Measurements from ENCODE around the gene GSDMA.

Gene GSDMA

DNA sequence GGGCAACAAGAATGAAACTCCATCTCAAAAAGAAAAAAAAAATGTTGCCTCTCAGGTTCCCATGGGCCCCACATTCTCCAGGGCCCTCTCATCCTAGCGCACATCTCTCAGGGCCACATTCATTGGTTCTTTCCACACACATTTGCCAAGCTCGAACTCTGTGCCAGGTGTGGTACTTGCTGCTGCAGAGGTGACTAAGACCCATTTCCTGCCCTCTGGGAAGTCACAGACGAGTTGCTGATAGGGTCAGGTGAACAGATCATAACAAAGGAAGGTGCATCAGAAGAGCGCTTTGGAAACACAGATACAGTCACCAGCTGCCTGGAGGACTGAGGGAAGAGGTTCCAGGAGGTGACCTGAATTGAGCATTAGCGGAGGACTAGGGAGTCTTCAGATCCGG is 1.0 kb downstream of the GSDMA start:
- peak; percentile 22 for DNase-seq

DNA sequence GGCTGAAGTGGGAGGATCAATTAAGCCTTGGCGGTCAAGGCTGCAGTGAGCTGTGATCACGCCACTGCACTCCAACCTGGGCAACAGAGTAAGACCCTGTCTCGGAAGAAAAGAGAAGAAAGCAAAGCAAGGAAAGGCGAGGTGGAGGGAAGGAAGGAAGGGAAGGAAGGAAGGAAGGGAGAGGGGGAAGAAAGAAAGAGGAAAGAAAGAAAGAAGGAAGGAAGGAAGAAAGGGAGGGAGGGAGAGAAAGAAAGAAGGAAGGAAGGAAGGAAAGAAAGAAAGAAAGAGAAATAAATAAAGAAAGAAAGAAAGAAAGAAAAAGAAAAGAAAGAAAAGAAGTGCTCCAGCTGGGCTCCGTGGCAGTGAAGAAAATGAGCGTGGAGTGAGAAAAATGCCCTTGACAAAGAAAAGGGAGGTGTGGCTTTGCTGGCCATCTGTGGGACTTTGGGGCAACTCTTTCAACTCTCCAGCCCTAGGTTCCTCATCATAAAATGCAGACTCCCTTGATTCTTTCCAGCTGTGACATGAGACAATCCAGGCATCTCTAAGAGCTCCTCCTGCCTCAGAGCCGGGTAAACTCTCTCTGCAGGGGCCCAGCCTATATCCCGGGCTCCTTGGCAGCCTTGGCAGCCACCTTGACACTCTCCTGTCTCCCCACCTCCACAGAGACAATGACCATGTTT is 2.4 kb downstream of the GSDMA start:
- no peak for DNase-seq

DNA sequence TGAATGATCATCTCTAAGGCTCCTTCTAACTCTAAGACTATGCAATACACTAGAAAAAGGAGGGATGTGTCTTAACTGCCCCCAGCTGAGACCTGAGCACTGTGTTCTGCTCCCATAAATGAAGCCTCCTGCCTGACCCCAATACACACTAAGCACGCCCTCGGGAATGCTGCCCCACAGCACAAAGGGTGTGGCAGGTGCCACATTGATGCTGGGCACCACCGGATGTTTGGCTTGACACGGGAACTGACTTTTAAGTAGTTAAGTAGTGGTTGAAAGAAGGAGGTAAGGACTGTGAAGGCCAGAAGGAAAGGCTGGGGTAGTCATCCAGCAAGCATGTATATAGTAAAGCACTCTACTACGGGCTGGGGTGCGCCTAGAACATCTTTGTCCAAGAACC is 4.0 kb downstream of the GSDMA start:
- no peak for DNase-seq

DNA sequence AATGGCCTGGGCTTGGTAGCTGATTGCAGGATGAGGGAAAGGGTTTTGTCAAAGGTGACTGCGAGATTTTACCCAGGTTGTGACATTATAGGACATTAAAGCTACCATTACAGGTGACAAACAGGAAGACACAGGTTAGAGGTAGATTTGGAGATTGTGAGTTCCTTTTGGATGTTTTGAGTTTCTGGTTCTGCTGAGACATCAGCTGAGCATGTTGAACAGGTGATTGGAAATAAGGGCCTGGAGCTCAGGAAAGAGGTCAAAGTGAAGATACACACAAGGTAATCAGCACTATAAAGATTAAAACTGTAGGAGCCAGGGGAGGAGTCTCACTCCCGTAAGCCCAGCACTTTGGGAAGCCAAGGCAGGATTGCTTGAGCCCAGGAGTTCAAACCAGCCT is 6.0 kb downstream of the GSDMA start:
- no peak for DNase-seq

DNA sequence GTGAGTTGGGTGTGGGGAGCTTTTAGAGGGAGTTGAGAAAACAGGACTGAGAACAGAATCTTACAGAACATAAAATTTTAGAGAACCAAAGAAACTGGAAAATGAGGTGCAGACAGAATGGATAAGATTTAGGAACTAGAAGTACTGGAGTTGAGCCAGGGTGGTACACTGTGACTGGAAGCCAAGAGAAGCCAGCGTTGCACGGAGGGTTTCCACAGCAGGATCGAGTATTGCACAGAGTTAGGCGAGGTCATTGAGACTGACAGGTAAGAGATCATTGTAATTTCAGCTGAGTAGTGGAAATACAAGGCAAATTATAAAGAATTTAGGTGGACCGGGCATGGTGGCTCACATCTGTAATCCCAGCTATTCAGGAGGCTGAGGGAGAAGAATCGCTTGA is 6.6 kb downstream of the GSDMA start:
- DNase-seq: no peak

DNA sequence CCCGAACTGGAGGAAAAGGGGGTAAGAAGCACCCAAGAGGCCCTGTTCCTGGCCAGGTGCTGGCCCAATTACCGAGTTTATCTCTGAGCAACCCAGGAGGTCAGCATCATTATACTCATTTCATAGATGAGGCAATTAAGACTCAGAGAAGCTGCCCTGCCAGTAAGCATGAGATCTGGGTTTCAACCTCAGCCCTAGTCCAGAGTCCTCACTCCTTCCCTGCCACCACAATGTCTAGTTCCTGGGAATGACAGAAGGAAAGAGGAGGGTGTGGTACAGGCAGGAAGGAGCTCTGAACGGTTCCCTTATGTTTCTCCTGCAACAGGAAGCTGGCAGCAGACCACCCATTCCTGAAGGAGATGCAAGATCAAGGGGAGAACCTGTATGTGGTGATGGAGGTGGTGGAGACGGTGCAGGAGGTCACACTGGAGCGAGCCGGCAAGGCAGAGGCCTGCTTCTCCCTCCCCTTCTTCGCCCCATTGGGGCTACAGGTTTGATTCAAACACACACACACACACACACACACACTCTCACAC is 7.4 kb downstream of the GSDMA start:
- DNase-seq: no peak

DNA sequence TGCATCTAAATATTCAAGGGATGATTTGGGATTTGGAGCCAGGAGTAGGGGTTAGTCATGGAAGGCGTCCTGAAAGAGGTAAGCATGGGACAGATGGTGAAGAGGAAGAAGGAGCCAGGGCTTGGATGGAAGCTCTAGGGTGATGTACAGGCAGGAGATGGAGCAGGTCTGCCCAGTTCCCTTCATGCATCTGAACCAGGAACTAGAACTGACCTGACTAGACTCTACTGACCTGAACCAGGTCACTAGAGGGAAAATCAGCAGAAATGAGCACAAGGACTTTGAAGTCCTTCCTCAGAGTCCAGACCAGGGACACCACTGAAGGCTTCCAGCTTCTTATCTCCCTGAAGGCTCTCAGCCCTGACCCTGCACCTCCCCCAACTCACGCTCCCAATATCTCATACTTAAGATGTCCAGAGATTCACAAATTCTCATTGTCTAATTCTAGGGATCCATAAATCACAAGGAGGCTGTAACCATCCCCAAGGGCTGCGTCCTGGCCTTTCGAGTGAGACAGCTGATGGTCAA is 8.3 kb downstream of the GSDMA start:
- no peak for DNase-seq

DNA sequence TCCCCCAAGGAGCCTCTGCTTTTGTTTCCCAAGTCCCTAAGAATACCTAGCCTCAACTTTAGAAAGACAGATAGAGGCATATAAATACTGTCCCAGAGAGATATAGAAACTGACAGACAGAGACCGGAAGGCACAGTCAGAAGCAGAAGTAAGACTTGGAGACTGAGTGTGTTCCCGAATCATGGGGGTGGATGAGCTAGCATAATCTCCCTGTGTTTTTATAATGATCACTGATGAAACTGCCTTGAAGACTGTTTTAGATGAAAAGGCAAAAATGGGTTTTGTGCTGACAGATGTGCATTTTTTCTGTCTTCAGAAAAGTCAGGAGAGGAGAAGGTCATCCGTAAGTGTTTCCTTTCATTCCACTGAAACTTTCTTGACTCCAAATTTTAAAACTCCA is 9.5 kb downstream of the GSDMA start:
- DNase-seq: no peak

DNA sequence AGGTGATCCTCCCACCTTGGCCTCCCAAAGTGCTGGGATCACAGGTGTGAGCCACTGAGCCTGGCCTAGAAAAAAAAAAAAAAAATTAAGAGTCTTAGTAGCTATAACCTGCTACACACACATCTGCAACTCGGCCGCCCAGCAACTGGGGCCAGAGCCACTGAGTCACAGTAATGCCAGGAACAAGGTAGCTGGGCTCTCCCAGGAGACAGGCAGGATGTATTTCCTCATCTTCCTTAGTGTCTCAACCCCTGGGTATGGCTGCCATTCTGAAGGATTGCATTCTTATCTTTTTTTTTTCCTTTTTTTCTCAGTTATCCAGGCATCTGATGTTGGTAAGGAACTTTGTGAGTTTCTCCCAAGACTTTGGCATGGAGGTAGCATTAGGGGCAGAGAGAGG is 10.7 kb downstream of the GSDMA start:
- no peak for DNase-seq

DNA sequence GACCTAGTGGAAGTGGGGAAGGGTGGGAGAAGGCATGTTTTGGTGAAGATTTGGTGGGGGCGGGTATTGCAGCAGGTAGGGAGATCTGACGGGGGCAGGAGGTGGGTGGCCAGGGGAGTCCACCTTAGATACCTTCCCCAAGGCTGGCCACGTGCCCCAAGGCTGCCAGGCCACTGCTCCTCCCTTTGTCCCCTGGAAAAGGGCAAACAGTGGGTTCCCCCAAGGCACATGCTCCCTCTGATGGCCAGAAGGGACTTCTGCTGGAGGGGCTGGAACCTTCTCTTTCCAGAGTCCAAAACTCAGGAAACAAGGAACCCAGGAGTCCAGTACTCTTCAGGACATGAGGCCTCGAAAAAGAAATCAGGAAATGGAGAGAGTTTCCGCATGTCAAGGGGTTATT is 11.6 kb downstream of the GSDMA start:
- no peak for DNase-seq

DNA sequence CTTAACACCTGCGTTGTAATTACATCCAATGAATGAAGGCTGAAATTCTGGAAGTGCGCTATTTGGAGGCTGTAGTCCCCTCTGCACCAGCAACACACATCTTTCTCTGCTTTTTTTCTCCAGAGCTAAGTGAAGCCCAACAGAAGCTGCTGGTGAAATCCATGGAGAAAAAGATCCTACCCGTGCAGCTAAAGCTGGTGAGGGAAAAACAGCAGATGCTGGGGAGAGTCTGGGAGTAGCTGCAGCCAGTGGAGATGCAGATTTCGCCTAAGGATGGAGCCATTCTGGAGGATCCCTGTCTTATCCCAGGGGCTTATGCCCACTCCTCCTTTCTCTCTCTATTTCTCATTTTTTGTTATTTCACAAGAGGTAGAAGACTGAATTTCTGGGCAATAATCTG is 13.0 kb downstream of the GSDMA start:
- no peak for DNase-seq

DNA sequence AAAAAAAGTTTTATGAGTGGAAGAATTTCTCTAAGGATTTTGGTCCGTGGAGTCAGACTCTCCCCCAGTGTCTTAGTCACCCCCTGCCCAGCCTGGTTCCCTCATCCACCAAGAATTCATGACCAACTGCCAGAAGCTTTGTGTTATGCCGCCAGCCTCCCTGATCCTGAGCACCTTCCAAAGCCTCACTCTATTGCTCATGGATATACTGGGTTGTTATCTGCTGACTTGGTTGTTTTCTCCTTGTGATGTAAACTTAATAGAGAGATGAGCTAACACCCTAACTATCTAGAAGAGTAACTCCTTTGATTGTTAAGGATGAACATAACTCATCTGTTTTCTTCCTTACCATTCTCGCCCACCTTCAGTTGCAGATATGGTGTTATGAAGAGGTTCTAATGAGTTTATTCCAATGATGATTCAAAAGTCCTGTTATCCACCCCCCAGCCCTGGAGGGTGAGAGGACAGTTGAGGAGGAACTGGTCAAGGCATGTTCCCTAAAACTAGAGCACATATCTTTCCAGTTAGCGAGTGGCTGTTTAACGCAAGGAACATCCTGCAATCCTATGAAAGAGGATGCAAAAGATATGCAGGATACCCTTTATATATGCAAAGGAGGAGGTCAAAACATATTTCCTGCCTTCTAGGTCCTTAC is 16.3 kb downstream of the GSDMA start:
- no peak for DNase-seq

DNA sequence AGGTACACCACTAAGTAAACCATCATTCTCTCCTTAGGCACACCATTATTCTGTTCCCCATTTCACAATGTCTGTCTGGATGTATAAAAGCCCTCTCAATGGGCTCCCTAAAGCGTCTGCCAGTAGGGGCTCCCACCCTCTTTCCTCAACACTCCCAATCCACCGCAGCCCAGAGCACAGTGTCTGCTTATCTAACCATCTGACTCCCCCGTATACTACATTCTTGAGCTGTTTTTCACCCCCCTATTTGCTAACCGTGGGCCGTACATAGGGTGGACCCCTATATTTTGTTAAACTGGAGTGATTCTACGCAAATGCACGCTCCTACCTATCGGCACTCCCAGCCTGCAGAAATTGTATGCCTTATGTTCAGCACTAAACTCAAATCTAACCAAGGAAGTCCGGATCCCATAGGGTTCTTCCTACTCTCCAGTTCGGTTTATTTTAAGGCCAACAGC is 17.1 kb downstream of the GSDMA start:
- peak; percentile 19 for DNase-seq

DNA sequence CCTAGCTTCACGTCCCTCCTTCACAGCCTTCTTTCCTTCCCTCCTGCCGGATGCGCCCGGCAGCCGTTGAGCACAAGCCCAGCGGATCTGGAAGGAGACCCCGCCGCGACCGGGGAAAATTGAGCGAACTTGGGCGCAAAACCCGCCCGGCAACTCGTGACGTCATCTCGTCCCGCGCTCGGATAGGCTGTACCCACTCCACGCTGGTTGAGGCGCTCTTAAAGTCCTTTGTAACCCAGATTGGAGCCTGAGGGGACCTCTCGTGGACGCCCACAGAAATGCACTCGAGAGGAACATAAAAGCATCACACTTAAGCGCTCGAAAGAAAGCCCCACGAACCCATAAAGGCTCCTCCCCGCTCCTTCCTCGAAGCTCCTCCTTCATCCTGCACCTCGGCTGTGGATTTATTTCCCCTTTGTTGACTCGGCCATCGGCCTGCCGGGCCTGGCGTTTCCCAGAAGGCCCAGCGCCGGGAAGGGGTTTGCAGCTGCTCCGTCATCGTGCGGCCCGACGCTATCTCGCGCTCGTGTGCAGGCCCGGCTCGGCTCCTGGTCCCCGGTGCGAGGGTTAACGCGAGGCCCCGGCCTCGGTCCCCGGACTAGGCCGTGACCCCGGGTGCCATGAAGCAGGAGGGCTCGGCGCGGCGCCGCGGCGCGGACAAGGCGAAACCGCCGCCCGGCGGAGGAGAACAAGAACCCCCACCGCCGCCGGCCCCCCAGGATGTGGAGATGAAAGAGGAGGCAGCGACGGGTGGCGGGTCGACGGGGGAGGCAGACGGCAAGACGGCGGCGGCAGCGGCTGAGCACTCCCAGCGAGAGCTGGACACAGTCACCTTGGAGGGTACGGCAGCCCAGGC is 17.8 kb downstream of the GSDMA start, which contains the start of gene PSMD3:
Gene PSMD3, plus strand, starts transcription at position 457 of the 856 bp plus-strand sequence. Its CDS starts 164 bp downstream, at position 621.
- peak; percentile 99 for DNase-seq

DNA sequence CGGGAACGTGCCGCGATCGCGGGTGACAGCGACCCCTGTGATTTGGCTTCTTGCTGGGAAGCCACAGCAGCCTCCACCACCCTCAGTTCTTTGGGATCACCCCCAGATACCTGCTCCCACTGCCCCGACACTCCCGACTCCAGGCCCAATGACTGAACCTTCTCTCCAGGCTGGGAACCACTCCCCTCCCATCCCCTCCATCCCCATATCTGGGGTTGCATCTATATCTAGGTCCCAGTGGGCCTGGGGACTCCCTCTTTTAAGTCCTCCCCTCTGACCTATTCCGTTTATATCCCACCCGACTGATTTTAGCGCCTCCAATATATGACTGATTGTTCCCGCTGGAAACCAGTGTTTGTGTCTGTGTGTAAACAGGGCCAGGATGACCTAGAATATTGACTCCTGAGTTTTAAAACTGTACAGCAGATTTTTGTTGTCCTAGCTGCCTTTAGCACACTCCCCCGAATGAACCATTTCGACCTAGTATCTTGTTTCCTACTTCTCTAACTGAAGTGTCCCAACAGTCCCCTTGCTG is 18.5 kb downstream of the GSDMA start:
- no peak for DNase-seq

DNA sequence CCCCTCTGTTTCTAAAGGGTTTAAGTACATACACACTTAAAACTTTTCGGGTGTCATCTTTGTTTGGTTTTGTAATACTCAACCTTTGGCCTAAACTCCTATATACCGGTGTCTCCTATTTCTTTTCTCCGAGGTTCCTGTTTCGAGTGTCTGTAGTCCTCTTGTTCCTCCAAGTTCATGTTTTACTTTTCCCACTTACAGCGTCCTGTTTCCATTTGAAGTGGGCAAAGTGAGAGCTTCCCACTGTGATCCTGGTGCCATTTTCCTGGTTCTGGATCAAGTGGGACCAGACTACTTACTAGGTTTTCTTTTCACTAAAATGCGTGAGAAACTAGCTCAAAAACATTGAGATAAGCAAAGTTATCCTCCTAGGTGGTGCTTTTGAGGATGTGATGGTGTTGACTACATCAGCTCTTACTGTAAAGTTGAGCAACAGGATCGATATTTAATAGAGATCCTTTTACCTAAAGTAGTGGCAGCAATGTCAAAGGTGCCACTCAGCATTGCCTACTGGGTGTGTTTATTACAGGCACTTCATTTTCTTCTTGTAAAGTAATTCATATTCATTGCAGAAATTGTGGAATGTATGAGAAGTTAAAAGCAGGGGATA is 19.1 kb downstream of the GSDMA start:
- DNase-seq: no peak

DNA sequence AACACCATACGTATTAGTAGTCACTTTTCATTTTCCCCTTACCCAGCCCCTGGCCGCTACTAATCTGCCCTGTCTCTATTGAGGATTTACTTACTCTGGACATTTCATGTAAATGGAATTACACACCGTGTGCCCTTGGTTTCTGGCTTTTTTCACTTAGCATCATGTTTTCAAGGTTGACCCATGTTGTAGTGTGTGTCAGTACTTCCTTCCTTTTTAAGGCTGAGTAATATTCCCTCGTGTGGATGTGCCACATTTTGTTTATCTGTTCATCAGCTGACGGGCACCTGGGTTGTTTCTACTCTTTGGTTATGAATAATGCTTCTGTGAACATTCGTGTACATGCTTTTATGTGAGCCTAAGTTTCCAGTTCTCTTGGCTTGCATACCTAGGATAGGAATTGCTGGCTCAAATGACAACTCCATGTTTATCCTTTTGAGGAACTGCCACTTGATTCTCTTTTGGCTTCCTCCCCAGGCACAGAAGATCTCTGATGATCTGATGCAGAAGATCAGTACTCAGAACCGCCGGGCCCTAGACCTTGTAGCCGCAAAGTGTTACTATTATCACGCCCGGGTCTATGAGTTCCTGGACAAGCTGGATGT is 25.5 kb downstream of the GSDMA start:
- no peak for DNase-seq

DNA sequence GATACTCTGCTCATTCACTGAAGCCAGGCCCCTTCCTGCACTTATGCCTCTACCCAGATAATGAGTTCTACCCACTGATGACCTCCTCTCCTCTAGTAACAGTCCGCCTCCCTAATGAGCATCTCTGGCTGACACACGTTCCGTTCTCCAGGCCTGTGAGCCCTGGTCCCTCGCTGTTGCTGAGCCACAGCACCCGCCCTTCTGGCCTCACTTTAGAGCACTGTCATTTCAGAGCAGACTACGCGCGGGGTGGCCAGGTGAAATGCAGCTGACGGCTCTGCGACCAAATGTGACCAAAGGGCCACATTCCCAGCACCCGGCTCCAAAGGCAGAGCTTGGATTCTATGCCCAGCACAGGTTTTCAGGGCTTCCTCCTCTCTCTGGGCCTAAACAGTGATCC is 31.6 kb downstream of the GSDMA start:
- DNase-seq: no peak

DNA sequence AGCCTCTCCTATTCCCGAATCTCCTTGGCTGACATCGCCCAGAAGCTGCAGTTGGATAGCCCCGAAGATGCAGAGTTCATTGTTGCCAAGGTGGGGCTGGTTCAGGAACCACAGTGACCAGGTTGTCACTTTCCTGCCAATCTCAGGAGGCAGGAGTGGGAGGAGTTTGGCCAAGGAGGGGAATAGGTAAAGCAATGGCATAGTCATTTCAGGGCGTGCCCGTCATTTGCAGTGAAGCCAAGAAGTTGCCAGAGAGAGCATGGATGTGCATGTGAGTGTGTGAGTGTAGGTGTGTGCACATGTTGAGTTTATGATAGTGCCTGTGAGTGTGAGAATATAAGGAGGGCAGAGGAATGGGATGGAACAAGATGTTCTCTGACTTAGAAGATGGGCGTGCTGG is 32.6 kb downstream of the GSDMA start:
- DNase-seq: no peak

DNA sequence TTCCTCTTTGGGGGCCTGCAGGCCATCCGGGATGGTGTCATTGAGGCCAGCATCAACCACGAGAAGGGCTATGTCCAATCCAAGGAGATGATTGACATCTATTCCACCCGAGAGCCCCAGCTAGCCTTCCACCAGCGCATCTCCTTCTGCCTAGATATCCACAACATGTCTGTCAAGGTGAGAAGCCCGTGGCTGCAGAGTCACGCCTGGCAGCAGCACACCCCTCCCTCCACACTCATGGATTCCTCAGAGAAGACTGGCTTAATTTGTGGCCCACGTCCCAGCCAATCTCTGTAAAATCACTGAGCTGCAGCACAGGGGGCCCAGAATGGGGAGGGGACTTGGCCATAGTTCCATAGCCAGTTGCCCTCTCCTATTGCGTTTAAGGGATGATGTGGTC is 33.4 kb downstream of the GSDMA start:
- no peak for DNase-seq

DNA sequence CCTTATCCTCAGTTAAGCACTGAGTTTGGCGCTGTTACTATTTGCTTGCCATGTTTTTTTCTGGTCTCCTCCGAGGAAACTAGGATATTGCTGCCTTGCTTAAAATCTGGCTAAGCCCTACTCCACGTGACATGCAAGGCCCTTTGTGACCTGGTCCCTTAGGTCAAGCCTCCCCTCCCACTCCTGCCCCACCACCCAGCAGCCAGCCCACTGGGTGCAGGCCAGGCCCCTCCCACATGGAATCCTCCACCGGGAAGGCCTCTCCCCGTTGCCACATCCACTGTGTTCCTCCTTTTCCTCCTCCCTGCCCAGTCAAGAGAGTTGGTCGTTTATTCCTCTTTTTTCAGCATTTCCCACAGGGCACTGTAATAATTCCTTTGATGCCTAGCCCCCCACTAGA is 34.0 kb downstream of the GSDMA start:
- DNase-seq: no peak

DNA sequence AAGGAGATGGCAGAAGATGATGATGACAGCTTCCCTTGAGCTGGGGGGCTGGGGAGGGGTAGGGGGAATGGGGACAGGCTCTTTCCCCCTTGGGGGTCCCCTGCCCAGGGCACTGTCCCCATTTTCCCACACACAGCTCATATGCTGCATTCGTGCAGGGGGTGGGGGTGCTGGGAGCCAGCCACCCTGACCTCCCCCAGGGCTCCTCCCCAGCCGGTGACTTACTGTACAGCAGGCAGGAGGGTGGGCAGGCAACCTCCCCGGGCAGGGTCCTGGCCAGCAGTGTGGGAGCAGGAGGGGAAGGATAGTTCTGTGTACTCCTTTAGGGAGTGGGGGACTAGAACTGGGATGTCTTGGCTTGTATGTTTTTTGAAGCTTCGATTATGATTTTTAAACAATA is 34.7 kb downstream of the GSDMA start:
- no peak for DNase-seq
